NCI-H69 (cell line): ENCODE results near the gene GAREM1.

Source experiments
- DNase-seq: peaks from one replicate; lab custom pipeline; 2025; lab: John Stamatoyannopoulos, UW

The GAREM1 gene

GRCh38 chr18:32290810-32291209 is 179.9 kb downstream of the GAREM1 start:
- no peak for DNase-seq

DNA sequence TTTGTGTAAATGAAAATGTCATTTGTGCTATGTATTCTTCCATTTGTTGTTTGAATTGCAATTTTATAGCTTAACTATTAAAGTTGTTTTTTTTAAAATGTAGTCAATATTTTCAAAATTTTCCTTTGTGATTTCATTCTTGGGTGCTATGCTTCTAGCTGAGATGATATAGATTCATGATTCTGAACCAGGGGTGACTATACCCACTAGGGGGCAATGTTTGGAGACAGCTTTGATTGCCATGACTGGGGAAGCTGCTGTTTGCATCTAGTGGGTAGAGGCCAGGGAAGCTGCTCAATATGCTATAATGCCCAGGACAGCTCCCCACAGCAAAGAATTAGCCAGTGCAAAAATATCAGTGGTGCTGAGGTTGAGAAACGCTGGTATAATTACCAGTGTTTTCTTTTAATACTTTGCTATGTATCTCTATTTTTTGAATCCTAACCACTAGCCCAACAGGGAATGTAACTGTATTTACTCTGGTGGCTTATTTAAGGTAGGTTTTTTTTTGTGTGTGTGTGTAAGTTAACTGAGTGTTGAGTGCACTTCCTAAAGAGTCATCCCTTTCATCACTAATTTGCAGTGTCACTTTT is 181.1 kb downstream of the GAREM1 start:
- peak; percentile 96 for DNase-seq

DNA sequence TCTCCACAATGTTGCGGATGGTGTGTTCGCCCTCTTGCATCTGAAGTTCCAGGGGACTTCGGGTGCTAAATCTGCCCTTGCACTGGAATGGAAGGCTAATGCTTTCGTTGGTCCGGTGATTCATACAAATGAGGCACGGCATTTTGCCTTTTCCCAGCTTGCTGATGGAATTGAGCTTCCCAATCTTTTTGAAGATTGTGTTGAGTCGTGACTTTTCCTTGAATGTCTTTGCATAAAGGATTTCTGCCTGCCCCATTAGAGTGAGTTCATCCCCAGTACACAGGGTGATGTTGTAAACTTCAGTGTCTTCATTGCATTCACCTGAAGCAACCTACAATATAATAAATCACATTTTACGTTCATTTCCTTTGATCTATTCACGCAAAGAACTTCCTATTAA is 182.8 kb downstream of the GAREM1 start:
- DNase-seq, result no peak

GRCh38 chr18:32287249-32287648 is 183.4 kb downstream of the GAREM1 start:
- peak; percentile 23 for DNase-seq

DNA sequence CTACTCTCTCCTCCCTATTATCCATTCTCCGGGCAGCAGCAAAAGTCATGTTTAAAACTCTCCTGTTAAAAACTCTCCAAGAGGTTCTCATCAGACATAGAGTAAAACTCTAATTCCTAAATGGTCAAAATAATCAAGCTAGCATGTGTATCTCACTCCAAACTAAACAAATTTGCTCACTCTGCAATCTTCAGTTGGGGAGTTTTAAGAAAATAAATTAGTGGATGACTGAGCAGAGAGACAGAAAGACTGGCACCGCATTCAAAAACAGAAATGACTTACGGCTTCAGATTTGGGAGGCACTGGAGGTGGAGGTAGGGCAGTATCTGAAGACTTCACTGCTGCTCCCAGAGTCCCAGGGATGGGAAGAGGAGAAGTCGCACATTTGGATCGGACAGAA is 183.9 kb downstream of the GAREM1 start:
- no peak for DNase-seq

GRCh38 chr18:32284284-32284683 is 186.4 kb downstream of the GAREM1 start:
- DNase-seq, result no peak

- peak; percentile 58 for DNase-seq
Observed at GRCh38 chr18:32280911-32281310, 189.8 kb downstream of the GAREM1 start.

DNA sequence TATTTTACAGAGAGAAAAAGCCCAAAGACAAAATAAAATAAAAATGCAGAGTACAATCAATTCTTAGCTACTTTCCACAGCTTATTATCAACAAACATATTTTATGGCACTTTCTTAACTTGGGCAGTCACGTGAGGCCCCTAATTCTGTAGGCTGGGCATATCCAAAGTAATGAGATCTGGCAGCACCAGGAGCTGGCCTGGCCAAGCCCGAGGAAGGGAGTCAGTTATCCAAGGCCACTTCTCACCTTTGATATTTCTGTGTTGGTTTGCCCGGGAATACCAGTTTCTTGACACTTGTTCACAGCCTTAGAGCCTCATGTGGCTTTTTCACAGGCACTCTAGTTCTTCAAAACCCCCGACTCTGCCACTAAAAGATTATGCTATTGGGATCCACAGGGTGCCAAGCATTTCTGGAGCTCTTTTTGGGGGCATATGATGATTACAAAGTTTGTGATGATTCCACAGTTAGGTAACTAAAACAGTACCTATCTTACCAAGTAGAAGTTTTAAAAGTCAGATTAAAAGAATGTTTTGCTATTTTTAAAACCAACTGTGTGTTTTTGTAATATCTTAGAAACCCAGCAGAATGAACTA is 190.4 kb downstream of the GAREM1 start:
- no peak for DNase-seq

- no peak for DNase-seq
Observed at GRCh38 chr18:32278177-32278799, 192.4 kb downstream of the GAREM1 start.

- no peak for DNase-seq
Observed at GRCh38 chr18:32277549-32277948, 193.1 kb downstream of the GAREM1 start.

DNA sequence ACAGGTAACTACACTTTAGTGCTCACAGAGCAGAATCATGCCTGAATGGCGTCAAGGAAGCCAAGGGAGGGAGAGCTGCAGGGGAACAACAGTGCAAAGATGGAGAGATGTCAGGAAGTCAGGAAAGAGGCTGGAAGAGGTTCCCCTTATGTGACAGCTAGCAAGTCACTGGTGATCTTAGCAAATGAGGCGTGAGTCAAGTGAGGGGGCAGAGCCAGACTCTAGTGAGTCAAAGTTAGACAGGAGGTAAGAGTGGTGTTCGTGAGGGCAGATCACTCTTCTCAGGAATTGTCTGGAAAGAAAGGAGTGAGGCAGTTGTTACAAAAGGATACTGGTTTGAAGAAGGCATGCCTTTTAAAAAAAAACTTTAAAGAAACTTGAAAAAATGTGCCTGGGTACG is 193.8 kb downstream of the GAREM1 start:
- no peak for DNase-seq

DNA sequence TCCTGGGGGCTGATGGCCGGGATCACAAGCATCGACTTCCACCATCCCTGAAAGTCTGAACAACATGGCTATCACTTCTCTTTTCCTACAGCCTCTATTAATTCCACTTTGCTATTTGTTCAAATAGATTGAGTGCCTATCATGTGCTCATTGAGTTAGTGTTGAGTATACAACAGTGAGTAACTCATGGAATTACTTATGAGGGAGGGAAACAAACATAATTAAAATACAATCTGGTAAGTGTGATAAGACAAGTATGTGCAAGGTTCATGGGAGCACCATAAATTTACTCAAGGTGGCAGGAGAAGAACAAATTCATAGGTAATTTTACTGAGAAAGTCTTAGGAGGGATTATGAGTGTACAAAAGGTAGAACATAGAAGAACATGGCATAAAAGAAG is 194.4 kb downstream of the GAREM1 start:
- DNase-seq, result no peak

GRCh38 chr18:32275221-32275620 is 195.5 kb downstream of the GAREM1 start:
- DNase-seq, result no peak

DNA sequence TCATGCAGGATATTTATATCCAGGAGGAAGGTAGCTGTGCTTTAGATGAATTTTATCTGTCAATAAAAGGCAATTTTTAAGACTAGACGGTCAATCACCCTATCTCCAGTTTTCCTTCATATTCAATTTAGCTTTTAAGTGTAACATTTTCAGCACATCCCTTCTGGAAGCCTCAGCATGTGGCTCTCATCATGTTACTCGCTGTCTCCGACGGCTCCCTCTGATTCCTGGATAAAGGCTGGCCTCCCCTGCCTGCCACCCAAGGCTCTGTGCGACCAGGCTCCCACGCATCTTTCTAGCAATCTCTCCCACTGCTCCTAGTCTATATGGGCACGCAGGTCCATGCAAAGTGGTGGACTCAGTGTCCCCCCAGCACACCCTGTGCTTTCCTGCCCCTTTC is 196.4 kb downstream of the GAREM1 start:
- DNase-seq, result no peak

GRCh38 chr18:32271672-32272208 is 198.9 kb downstream of the GAREM1 start:
- peak; percentile 83 for DNase-seq

- no peak for DNase-seq
Observed at GRCh38 chr18:32270341-32270740, 200.3 kb downstream of the GAREM1 start.

DNA sequence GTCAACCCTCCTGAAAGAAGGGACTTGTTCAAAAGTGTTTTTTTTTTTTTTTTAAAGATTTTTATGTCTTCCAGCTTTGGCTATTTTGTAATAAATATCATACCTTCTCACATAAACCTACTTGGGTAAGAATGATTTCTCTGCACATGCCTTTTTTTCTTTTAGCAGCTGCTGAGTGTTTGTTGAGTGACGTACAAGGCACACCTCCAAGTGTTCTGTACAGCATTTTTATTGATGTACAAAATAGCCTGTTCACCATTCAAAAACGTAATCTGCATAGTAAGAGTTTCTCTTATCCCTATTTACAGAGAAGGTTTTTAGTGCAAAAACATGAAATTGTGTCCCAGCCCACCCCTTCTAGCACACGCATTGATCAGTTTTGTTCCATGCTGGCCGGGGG is 203.2 kb downstream of the GAREM1 start:
- DNase-seq, result no peak

DNA sequence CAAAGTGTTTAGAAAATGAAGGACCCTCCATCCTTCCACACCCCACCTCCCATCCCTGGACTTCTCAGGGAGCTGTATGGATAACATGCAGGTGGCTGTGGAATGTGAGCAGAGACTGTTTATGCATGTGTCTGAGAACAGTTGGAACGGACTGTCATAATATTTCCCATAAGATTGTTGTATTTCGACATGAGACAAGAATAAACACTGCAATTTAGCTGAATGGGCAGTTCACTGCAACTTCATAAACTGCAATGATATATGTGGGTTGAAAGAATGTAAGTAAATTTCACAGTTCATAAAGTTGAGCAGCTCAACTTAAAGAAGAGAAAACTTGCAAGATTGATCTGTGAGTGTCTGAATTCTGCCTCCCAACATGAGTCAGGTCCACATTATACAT is 206.3 kb downstream of the GAREM1 start:
- DNase-seq, result no peak

GRCh38 chr18:32262092-32262491 is 208.6 kb downstream of the GAREM1 start:
- DNase-seq, result no peak

GRCh38 chr18:32261003-32261402 is 209.7 kb downstream of the GAREM1 start:
- peak; percentile 42 for DNase-seq

- DNase-seq, result peak; percentile 28
Observed at GRCh38 chr18:32259553-32259952, 211.1 kb downstream of the GAREM1 start.

- no peak for DNase-seq
Observed at GRCh38 chr18:32258558-32259204, 212.0 kb downstream of the GAREM1 start.

DNA sequence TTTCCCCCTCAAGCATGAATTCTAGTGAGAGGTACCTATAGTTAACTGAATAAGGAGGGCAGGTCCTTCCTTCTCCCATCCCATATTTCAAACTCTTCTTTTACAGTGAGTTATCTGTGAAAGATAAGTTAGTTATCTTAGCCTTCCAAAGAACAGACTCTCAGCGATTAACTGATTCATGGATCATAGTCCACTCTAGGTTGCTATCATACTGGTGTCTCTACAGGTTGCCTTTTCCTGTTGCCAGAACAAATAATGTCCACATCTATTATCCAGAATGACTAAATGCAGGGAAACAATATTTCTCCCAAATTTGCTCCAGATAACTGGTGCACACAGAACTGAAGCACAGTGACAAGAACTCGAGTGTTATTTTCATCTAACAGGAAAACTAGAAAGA is 212.5 kb downstream of the GAREM1 start:
- DNase-seq, result no peak
